HL-60 (cell line): ENCODE data around the gene RTF1.

Source experiments
- GABPA ChIP-seq: IDR thresholded peaks from 2 replicates; pipeline ENCODE4 v1.6.1; 2012; ENCODE audit warnings: low read depth
- POLR2AphosphoS5 ChIP-seq: IDR thresholded peaks from 2 replicates; pipeline ENCODE4 v1.6.1; 2012; ENCODE audit warnings: low read depth
- SPI1 ChIP-seq: IDR thresholded peaks from 2 replicates; pipeline ENCODE4 v1.6.1; 2012; ENCODE audit warnings: low read depth, mild to moderate bottlenecking, borderline replicate concordance
- TF ChIP-seq, protein P1 (sequence below): IDR thresholded peaks from one replicate; pipeline ENCODE4 v1.5.1; 2011; ENCODE audit warnings: low read length, control low read depth, inconsistent platforms; ENCODE audit not compliant: insufficient read depth
- TF ChIP-seq, protein P2 (sequence below): IDR thresholded peaks from 2 replicates; pipeline ENCODE4 v1.6.1; 2012; ENCODE audit warnings: low read depth; ENCODE audit not compliant: insufficient replicate concordance

GRCh38 chr15:41466711-41467110 is 49.8 kb downstream of the RTF1 start:
- TF ChIP-seq POLR2AphosphoS5 (no peak), SPI1 (no peak), GABPA (no peak)
- TF ChIP-seq, protein P1, sequence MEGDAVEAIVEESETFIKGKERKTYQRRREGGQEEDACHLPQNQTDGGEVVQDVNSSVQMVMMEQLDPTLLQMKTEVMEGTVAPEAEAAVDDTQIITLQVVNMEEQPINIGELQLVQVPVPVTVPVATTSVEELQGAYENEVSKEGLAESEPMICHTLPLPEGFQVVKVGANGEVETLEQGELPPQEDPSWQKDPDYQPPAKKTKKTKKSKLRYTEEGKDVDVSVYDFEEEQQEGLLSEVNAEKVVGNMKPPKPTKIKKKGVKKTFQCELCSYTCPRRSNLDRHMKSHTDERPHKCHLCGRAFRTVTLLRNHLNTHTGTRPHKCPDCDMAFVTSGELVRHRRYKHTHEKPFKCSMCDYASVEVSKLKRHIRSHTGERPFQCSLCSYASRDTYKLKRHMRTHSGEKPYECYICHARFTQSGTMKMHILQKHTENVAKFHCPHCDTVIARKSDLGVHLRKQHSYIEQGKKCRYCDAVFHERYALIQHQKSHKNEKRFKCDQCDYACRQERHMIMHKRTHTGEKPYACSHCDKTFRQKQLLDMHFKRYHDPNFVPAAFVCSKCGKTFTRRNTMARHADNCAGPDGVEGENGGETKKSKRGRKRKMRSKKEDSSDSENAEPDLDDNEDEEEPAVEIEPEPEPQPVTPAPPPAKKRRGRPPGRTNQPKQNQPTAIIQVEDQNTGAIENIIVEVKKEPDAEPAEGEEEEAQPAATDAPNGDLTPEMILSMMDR: no peak
- TF ChIP-seq, protein P2, sequence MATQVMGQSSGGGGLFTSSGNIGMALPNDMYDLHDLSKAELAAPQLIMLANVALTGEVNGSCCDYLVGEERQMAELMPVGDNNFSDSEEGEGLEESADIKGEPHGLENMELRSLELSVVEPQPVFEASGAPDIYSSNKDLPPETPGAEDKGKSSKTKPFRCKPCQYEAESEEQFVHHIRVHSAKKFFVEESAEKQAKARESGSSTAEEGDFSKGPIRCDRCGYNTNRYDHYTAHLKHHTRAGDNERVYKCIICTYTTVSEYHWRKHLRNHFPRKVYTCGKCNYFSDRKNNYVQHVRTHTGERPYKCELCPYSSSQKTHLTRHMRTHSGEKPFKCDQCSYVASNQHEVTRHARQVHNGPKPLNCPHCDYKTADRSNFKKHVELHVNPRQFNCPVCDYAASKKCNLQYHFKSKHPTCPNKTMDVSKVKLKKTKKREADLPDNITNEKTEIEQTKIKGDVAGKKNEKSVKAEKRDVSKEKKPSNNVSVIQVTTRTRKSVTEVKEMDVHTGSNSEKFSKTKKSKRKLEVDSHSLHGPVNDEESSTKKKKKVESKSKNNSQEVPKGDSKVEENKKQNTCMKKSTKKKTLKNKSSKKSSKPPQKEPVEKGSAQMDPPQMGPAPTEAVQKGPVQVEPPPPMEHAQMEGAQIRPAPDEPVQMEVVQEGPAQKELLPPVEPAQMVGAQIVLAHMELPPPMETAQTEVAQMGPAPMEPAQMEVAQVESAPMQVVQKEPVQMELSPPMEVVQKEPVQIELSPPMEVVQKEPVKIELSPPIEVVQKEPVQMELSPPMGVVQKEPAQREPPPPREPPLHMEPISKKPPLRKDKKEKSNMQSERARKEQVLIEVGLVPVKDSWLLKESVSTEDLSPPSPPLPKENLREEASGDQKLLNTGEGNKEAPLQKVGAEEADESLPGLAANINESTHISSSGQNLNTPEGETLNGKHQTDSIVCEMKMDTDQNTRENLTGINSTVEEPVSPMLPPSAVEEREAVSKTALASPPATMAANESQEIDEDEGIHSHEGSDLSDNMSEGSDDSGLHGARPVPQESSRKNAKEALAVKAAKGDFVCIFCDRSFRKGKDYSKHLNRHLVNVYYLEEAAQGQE: no peak
